Neural cell (in vitro differentiated cells): ENCODE results near the gene FUT9. TPM values are rescaled to one million over a fixed set of nuclear protein-coding genes. Genes with fewer than 3 reads are reported as not detected.

ENCODE experiments used
- H2AFZ ChIP-seq: fragments of 200-600, 300-800 bp; sonication (generic), shearing (Covaris generic); 2 replicates; pipeline ENCODE4 v1.6.0; 2014; ENCODE audit warnings: low read depth, mild to moderate bottlenecking, antibody characterized with exemption, low read length, moderate library complexity
- H3F3A ChIP-seq: fragments of 200-600 bp; shearing (Covaris generic); 2 replicates; pipeline ENCODE4 v1.6.1; 2016; ENCODE audit warnings: mild to moderate bottlenecking, moderate library complexity, mixed read lengths, antibody characterized with exemption, low read length; ENCODE audit not compliant: insufficient read depth, poor library complexity, severe bottlenecking
- H3K27ac ChIP-seq: fragments of 200-600, 300-800 bp; sonication (generic), shearing (Covaris generic); 2 replicates; pipeline ENCODE4 v1.5.1; 2014; ENCODE audit warnings: mild to moderate bottlenecking, low read length, moderate library complexity
- H3K27me3 ChIP-seq: fragments of 300-800, 200-600 bp; sonication (generic), shearing (Covaris generic); 2 replicates; pipeline ENCODE4 v1.6.0; 2014; ENCODE audit warnings: mild to moderate bottlenecking, low read depth, low read length, moderate library complexity; ENCODE audit not compliant: insufficient read depth
- H3K36me3 ChIP-seq: fragments of 300-800, 200-600 bp; sonication (generic), shearing (Covaris generic); 2 replicates; pipeline ENCODE4 v1.5.1; 2014; ENCODE audit warnings: mild to moderate bottlenecking, antibody characterized with exemption, low read length, moderate library complexity; ENCODE audit not compliant: insufficient read depth
- H3K4me2 ChIP-seq: fragments of 300-800, 200-600 bp; sonication (generic), shearing (Covaris generic); 2 replicates; pipeline ENCODE4 v1.6.0; 2014; ENCODE audit warnings: mild to moderate bottlenecking, low read length
- H3K4me3 ChIP-seq: fragments of 300-800, 200-600 bp; sonication (generic), shearing (Covaris generic); 2 replicates; pipeline ENCODE4 v1.5.1; 2014; ENCODE audit warnings: mild to moderate bottlenecking, low read length, moderate library complexity
- H3K79me2 ChIP-seq: fragments of 200-600 bp; shearing (Covaris generic); replicated peaks from 2 replicates; pipeline ENCODE4 v1.6.0; 2014; ENCODE audit warnings: mild to moderate bottlenecking, low read length, moderate library complexity; ENCODE audit not compliant: insufficient read depth
- H3K9ac ChIP-seq: fragments of 300-800, 200-600 bp; sonication (generic), shearing (Covaris generic); 2 replicates; pipeline ENCODE4 v1.6.1; 2016; ENCODE audit warnings: mild to moderate bottlenecking, low read length, mixed read lengths
- H3K9me2 ChIP-seq: fragments of 200-600 bp; shearing (Covaris generic); 2 replicates; pipeline ENCODE4 v1.6.1; 2016; ENCODE audit warnings: mild to moderate bottlenecking, low read length, mixed read lengths; ENCODE audit not compliant: insufficient read depth
- H3K9me3 ChIP-seq: fragments of 200-600, 300-800 bp; sonication (generic), shearing (Covaris generic); 2 replicates; pipeline ENCODE4 v1.6.1; 2016; ENCODE audit warnings: mild to moderate bottlenecking, mixed run types, low read length, moderate library complexity, mixed read lengths
- H4K20me1 ChIP-seq: fragments of 200-600 bp; shearing (Covaris generic); 2 replicates; pipeline ENCODE4 v1.6.1; 2016; ENCODE audit warnings: mild to moderate bottlenecking, mixed run types; ENCODE audit not compliant: insufficient read depth
- CTCF ChIP-seq: fragments of 450-650 bp; IDR thresholded peaks from 2 replicates; pipeline ENCODE4 v1.5.1; 2014; ENCODE audit warnings: antibody characterized with exemption, mild to moderate bottlenecking, moderate library complexity; ENCODE audit not compliant: poor library complexity, severe bottlenecking
- EP300 ChIP-seq: fragments of 450-650 bp; conservative IDR thresholded peaks from 2 replicates; pipeline ENCODE4 v1.6.1; 2014; ENCODE audit warnings: antibody characterized with exemption, mild to moderate bottlenecking, moderate library complexity; ENCODE audit not compliant: poor library complexity, severe bottlenecking
- EZH2 ChIP-seq: fragments of 200-600, 300-800 bp; shearing (Covaris generic), sonication (generic); IDR thresholded peaks from 2 replicates; pipeline ENCODE4 v1.6.1; 2014; ENCODE audit warnings: antibody characterized with exemption, low read length, borderline replicate concordance, mild to moderate bottlenecking; ENCODE audit not compliant: insufficient read depth, poor library complexity, severe bottlenecking
- MXI1 ChIP-seq: fragments of 450-650 bp; conservative IDR thresholded peaks from 2 replicates; pipeline ENCODE4 v1.6.1; 2014; ENCODE audit warnings: antibody characterized with exemption, mild to moderate bottlenecking; ENCODE audit not compliant: poor library complexity, severe bottlenecking
- POLR2AphosphoS5 ChIP-seq: IDR thresholded peaks from 2 replicates; pipeline ENCODE4 v1.6.1; 2012
- RAD21 ChIP-seq: fragments of 450-650 bp; conservative IDR thresholded peaks from 2 replicates; pipeline ENCODE4 v1.6.1; 2014; ENCODE audit warnings: antibody characterized with exemption, mild to moderate bottlenecking, moderate library complexity
- REST ChIP-seq: IDR thresholded peaks from 2 replicates; pipeline ENCODE4 v1.6.1; 2012; ENCODE audit warnings: borderline replicate concordance
- SMC3 ChIP-seq: fragments of 450-650 bp; conservative IDR thresholded peaks from 2 replicates; pipeline ENCODE4 v1.6.1; 2014; ENCODE audit warnings: antibody characterized with exemption, mild to moderate bottlenecking, moderate library complexity; ENCODE audit not compliant: poor library complexity
- TAF1 ChIP-seq: IDR thresholded peaks from 2 replicates; pipeline ENCODE4 v1.6.1; 2012; ENCODE audit warnings: low read depth
- polyA plus RNA-seq: library from polyadenylated mRNA; depleted of rRNA; stranded (reverse); fragments of >200 nt; gene quantifications from 2 replicates; pipeline ENCODE4 v1.2.3, GENCODE V29; 2014

The FUT9 gene
- polyA plus RNA-seq, 1 donor from 2014 or later, result 18.5 TPM

- no peaks in the 10 kb centered on the region for H3K79me2 ChIP-seq
- TF ChIP-seq MXI1 (no peak), CTCF (no peak), RAD21 (no peak), EP300 (no peak), TAF1 (no peak), POLR2AphosphoS5 (no peak), EZH2 (no peak), SMC3 (no peak), REST (no peak)
- H2AFZ ChIP-seq, result no peak overlapping the region
- no peaks in the 10 kb centered on the region for H3K36me3 ChIP-seq
- H3K4me2 ChIP-seq, result no peak overlapping the region
- no peak overlapping the region for H3K4me3 ChIP-seq
- H4K20me1 ChIP-seq, result no peaks in the 10 kb centered on the region
- H3K9ac ChIP-seq, result no peak overlapping the region
- H3K27me3 ChIP-seq, result no peaks in the 10 kb centered on the region
- no peak overlapping the region for H3K27ac ChIP-seq
- H3K9me2 ChIP-seq, result no peaks in the 10 kb centered on the region
- H3K9me3 ChIP-seq, result no peaks in the 10 kb centered on the region
- no peaks in the 10 kb centered on the region for H3F3A ChIP-seq
Observed at GRCh38 chr6:96202571-96202970, 186.8 kb downstream of the FUT9 start.

- no peak overlapping the region for H3K9ac ChIP-seq
- no peak overlapping the region for H3K27ac ChIP-seq
- H3K9me3 ChIP-seq, result no peaks in the 10 kb centered on the region
- TF ChIP-seq CTCF (no peak), REST (no peak)
- no peaks in the 10 kb centered on the region for H3K9me2 ChIP-seq
- H3K27me3 ChIP-seq, result no peaks in the 10 kb centered on the region
- H2AFZ ChIP-seq, result no peak overlapping the region
- H3K4me3 ChIP-seq, result no peak overlapping the region
- H3K4me2 ChIP-seq, result no peak overlapping the region
- H3K36me3 ChIP-seq, result no peaks in the 10 kb centered on the region
- no peaks in the 10 kb centered on the region for H3F3A ChIP-seq
- H4K20me1 ChIP-seq, result no peaks in the 10 kb centered on the region
- H3K79me2 ChIP-seq, result no peaks in the 10 kb centered on the region
Observed at GRCh38 chr6:96211341-96211740, 195.6 kb downstream of the FUT9 start.
